Measurements from ENCODE around the gene TOMM7. TPM values are rescaled to one million over a fixed set of nuclear protein-coding genes. Genes with fewer than 3 reads are reported as not detected.
A peak's percentile ranks its signal among the peaks of the same experiment; 100 is the strongest.
"Not testable (repeated sequence)": the region's sequence is repeated elsewhere in the genome, so short reads cannot be mapped to it uniquely, and the experiment has no call there.

Gene TOMM7
- polyA plus RNA-seq, 3 donors = 357 to 445 (median 407) TPM

DNA sequence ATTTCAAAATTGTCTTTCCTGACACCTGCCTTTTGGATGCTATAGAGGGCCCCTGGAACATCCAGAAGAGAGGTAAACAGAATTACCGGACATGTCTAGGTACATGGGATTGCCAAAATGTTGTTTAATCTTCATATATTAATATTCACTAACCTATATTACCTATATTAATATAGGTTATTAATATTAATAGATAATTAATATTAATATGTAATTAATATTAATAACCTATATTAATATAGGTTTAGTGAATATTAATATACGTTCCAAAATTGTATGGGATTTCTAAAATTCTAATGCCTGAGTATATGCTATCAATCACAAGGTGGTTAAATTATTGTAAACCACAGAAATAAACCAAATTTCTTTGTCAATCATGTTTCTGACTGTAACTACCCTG is 17.4 kb downstream of the TOMM7 start:
- no peak for DNase-seq (ENCODE audit: extremely low read depth in 1 of 11, low read depth in 9 of 11, low spot score in 4 of 11)

GRCh38 chr7:22802831-22803230 is 19.8 kb downstream of the TOMM7 start:
- DNase-seq (ENCODE audit: extremely low read depth in 1 of 11, low read depth in 9 of 11, low spot score in 4 of 11) = not testable (repeated sequence)

DNA sequence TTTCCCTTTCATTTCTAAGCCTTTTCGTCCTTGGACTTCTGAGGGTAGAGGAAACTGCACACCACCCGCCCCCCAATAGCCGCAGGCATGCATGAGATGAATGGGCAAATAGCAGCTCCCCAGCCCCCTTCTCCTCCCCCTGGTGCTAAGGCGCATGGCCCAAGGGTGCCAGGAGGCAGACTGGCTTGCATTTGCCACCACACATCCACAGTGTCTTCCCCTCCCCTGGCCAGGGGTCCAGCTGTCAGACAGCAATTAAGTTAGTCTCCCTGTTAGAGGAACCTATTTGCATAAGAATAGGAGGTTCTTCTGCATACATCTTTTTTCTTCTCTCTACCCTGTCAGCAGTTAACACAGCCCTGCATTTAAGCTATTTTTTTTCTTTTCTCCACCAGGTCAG is 20.2 kb downstream of the TOMM7 start:
- no peak for DNase-seq (ENCODE audit: extremely low read depth in 1 of 11, low read depth in 9 of 11, low spot score in 4 of 11)

GRCh38 chr7:22801912-22802311 is 20.7 kb downstream of the TOMM7 start:
- DNase-seq (ENCODE audit: extremely low read depth in 1 of 11, low read depth in 9 of 11, low spot score in 4 of 11) = no peak

DNA sequence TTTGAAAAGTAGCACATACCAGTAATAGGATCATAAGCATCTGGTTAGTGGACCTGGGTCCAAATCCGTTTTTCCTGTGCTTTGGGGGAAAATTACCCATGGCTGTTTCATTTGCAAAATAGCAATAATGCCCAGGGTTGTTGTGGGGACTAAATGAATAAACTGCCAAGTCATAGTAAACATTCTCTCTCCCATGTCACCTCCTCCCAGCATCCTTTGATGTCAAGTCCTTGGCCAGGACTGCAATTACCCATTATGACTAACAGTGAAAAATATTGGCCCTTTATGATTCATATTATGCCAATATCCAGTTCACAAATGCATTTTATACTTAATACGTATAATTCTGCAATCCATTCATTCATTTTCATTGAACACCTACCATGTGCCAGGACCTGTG is 23.0 kb downstream of the TOMM7 start:
- DNase-seq (ENCODE audit: extremely low read depth in 1 of 11, low read depth in 9 of 11, low spot score in 4 of 11) = no peak

- no peak for DNase-seq (ENCODE audit: extremely low read depth in 1 of 11, low read depth in 9 of 11, low spot score in 4 of 11)
Observed at GRCh38 chr7:22793593-22794462, 28.8 kb downstream of the TOMM7 start.

DNA sequence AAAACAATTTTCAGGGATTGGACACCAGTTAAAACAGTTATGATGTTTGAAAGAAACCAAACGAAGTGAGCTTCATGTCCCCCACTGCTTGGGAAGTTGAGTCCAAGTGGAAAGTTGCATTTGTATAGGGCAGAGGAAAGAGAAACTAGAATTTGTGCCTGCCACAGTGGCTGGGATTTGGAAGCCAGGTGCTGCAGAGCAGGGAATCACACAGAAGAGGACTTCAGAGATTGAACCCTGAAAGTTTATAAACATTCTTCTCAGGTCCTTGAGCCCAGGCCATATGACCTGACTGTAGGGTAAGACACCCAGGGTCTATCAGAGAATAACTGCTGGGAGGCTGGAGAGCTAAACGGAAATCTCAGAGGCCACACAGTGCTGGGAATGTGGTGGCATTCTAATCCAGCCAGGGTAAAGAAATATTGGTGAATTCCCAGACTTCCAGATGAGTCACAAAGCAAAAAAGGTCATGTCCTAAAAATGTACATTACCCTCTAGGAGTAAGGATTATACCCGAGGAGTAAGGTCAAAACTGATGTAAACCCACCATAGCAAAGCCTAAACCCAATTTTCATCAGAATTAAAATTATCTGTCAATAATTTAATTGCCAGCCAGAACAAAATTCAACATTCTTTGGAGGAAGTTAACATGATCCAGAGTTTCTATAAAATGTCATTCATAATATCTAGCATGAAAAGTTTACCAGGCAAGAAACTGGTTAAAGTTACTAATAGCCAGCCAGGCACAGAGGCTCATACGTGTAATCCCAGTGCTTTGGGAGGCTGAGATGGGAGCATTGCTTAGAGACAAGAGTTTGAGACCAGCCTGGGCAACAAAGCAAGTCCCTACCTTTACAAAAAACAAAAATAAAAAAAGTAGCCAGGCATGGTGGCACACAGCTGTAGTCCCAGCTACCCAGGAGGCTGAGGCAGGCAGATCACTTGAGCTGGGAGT is 31.2 kb downstream of the TOMM7 start:
- DNase-seq (ENCODE audit: extremely low read depth in 1 of 11, low read depth in 9 of 11, low spot score in 4 of 11) = no peak

DNA sequence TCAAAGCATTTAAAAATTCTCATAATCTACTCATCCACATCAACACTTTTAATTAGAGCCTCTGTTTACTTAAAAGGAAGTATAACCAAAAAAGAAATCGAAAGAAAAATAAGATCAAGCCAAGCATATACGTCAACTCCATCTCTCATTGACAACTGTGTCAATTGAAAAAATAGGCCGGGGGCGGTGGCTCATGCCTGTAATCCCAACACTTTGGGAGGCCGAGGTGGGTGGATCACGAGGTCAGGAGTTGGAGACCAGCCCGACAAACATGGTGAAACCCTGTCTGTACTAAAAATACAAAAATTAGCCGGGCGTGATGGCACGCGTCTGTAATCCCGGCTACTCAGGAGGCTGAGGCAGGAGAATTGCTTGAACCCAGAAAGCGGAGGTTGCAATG is 32.0 kb downstream of the TOMM7 start:
- not testable (repeated sequence) for DNase-seq (ENCODE audit: extremely low read depth in 1 of 11, low read depth in 9 of 11, low spot score in 4 of 11)

- no peak for DNase-seq (ENCODE audit: extremely low read depth in 1 of 11, low read depth in 9 of 11, low spot score in 4 of 11)
Observed at GRCh38 chr7:22787951-22788350, 34.7 kb downstream of the TOMM7 start.

- DNase-seq (ENCODE audit: extremely low read depth in 1 of 11, low read depth in 9 of 11, low spot score in 4 of 11) = no peak
Observed at GRCh38 chr7:22786290-22786932, 36.2 kb downstream of the TOMM7 start.

DNA sequence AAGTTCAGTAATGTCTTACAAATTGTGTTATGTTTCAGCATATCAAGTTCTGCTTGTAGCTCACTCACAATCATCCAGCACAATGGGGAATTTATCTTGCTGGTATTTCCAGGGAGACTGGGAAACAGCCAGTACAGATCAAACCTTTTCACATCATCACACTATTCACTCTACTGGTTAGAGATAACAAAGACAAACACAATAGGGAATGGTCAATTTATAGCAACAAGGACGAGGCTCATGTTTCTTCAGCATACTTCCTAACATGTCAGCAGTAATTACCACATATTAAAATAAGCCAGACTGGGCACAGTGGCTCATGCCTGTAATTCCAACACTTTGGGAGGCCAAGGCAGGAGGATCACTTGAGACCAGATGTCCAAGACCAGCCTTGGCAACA is 38.3 kb downstream of the TOMM7 start:
- no peak for DNase-seq (ENCODE audit: extremely low read depth in 1 of 11, low read depth in 9 of 11, low spot score in 4 of 11)

- no peak for DNase-seq (ENCODE audit: extremely low read depth in 1 of 11, low read depth in 9 of 11, low spot score in 4 of 11)
Observed at GRCh38 chr7:22783421-22783820, 39.2 kb downstream of the TOMM7 start.

GRCh38 chr7:22782616-22783232 is 39.9 kb downstream of the TOMM7 start:
- peak in 5 of 11 donors; percentile 1 to 15 (median 10) for DNase-seq (ENCODE audit: extremely low read depth in 1 of 11, low read depth in 9 of 11, low spot score in 4 of 11)

GRCh38 chr7:22781230-22781711 is 41.4 kb downstream of the TOMM7 start:
- no peak for DNase-seq (ENCODE audit: extremely low read depth in 1 of 11, low read depth in 9 of 11, low spot score in 4 of 11)

DNA sequence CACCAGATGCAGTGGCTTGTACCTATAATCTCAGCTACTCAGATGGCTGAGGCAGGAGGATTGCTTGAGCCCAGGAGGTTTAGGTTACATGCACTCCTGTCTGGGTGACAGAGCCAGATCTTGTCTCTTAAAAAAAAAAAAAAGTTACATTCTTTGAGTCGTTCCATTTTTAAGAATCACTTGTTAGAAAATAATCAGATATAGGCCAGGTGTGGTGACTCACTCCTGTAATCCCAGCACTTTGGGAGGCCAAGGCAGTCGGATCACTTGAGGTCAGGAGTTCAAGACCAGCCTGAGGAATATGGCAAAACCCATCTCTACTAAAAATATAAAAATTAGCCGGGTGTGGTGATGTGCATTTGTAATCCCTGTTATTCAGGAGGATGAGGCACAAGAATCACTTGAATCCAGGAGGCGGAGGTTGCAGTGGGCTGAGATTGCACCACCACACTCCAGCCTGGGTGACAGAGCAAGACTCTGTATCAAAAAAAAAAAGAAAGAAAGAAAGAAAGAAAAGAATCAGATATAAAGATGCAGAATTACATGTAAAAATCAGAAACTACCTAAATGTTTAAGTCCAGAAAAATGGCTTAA is 42.8 kb downstream of the TOMM7 start:
- not testable (repeated sequence) for DNase-seq (ENCODE audit: extremely low read depth in 1 of 11, low read depth in 9 of 11, low spot score in 4 of 11)

- no peak for DNase-seq (ENCODE audit: extremely low read depth in 1 of 11, low read depth in 9 of 11, low spot score in 4 of 11)
Observed at GRCh38 chr7:22776964-22777363, 45.7 kb downstream of the TOMM7 start.

DNA sequence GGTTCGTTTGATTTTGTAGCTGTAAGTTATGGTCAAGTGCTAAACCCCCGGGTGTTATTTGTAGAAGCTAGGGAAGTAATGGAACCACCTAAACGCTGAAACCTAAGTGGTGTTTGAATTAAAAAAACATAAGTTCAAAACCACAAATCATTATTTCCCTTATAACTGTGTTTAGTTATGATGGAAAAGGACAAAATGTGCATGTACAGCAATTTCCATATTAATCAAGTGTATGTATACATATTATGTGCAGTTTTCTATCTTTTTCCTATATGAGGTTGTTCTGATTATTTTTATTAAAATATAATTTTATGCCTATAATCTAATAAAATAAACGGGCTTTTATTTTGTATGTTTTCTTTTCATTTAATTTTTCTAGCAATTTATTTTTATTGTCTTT is 49.8 kb downstream of the TOMM7 start:
- no peak for DNase-seq (ENCODE audit: extremely low read depth in 1 of 11, low read depth in 9 of 11, low spot score in 4 of 11)

- DNase-seq (ENCODE audit: extremely low read depth in 1 of 11, low read depth in 9 of 11, low spot score in 4 of 11) = no peak
Observed at GRCh38 chr7:22771872-22772228, 50.8 kb downstream of the TOMM7 start.

Data from renal cortex interstitium (tissue), 11 donors.